Neural cell (in vitro differentiated cells): ENCODE measurements around the gene SEC24D. TPM values are rescaled to one million over a fixed set of nuclear protein-coding genes. Genes with fewer than 3 reads are reported as not detected.

Source experiments
- H2AFZ ChIP-seq: fragments of 200-600, 300-800 bp; sonication (generic), shearing (Covaris generic); 2 replicates; pipeline ENCODE4 v1.6.0; 2014; ENCODE audit warnings: low read depth, mild to moderate bottlenecking, antibody characterized with exemption, low read length, moderate library complexity
- H3F3A ChIP-seq: fragments of 200-600 bp; shearing (Covaris generic); 2 replicates; pipeline ENCODE4 v1.6.1; 2016; ENCODE audit warnings: mild to moderate bottlenecking, moderate library complexity, mixed read lengths, antibody characterized with exemption, low read length; ENCODE audit not compliant: insufficient read depth, poor library complexity, severe bottlenecking
- H3K27ac ChIP-seq: fragments of 200-600, 300-800 bp; sonication (generic), shearing (Covaris generic); 2 replicates; pipeline ENCODE4 v1.5.1; 2014; ENCODE audit warnings: mild to moderate bottlenecking, low read length, moderate library complexity
- H3K27me3 ChIP-seq: fragments of 300-800, 200-600 bp; sonication (generic), shearing (Covaris generic); 2 replicates; pipeline ENCODE4 v1.6.0; 2014; ENCODE audit warnings: mild to moderate bottlenecking, low read depth, low read length, moderate library complexity; ENCODE audit not compliant: insufficient read depth
- H3K36me3 ChIP-seq: fragments of 300-800, 200-600 bp; sonication (generic), shearing (Covaris generic); 2 replicates; pipeline ENCODE4 v1.5.1; 2014; ENCODE audit warnings: mild to moderate bottlenecking, antibody characterized with exemption, low read length, moderate library complexity; ENCODE audit not compliant: insufficient read depth
- H3K4me2 ChIP-seq: fragments of 300-800, 200-600 bp; sonication (generic), shearing (Covaris generic); 2 replicates; pipeline ENCODE4 v1.6.0; 2014; ENCODE audit warnings: mild to moderate bottlenecking, low read length
- H3K4me3 ChIP-seq: fragments of 300-800, 200-600 bp; sonication (generic), shearing (Covaris generic); 2 replicates; pipeline ENCODE4 v1.5.1; 2014; ENCODE audit warnings: mild to moderate bottlenecking, low read length, moderate library complexity
- H3K79me2 ChIP-seq: fragments of 200-600 bp; shearing (Covaris generic); replicated peaks from 2 replicates; pipeline ENCODE4 v1.6.0; 2014; ENCODE audit warnings: mild to moderate bottlenecking, low read length, moderate library complexity; ENCODE audit not compliant: insufficient read depth
- H3K9ac ChIP-seq: fragments of 300-800, 200-600 bp; sonication (generic), shearing (Covaris generic); 2 replicates; pipeline ENCODE4 v1.6.1; 2016; ENCODE audit warnings: mild to moderate bottlenecking, low read length, mixed read lengths
- H3K9me2 ChIP-seq: fragments of 200-600 bp; shearing (Covaris generic); 2 replicates; pipeline ENCODE4 v1.6.1; 2016; ENCODE audit warnings: mild to moderate bottlenecking, low read length, mixed read lengths; ENCODE audit not compliant: insufficient read depth
- H3K9me3 ChIP-seq: fragments of 200-600, 300-800 bp; sonication (generic), shearing (Covaris generic); 2 replicates; pipeline ENCODE4 v1.6.1; 2016; ENCODE audit warnings: mild to moderate bottlenecking, mixed run types, low read length, moderate library complexity, mixed read lengths
- H4K20me1 ChIP-seq: fragments of 200-600 bp; shearing (Covaris generic); 2 replicates; pipeline ENCODE4 v1.6.1; 2016; ENCODE audit warnings: mild to moderate bottlenecking, mixed run types; ENCODE audit not compliant: insufficient read depth
- CTCF ChIP-seq: fragments of 450-650 bp; IDR thresholded peaks from 2 replicates; pipeline ENCODE4 v1.5.1; 2014; ENCODE audit warnings: antibody characterized with exemption, mild to moderate bottlenecking, moderate library complexity; ENCODE audit not compliant: poor library complexity, severe bottlenecking
- EP300 ChIP-seq: fragments of 450-650 bp; conservative IDR thresholded peaks from 2 replicates; pipeline ENCODE4 v1.6.1; 2014; ENCODE audit warnings: antibody characterized with exemption, mild to moderate bottlenecking, moderate library complexity; ENCODE audit not compliant: poor library complexity, severe bottlenecking
- EZH2 ChIP-seq: fragments of 200-600, 300-800 bp; shearing (Covaris generic), sonication (generic); IDR thresholded peaks from 2 replicates; pipeline ENCODE4 v1.6.1; 2014; ENCODE audit warnings: antibody characterized with exemption, low read length, borderline replicate concordance, mild to moderate bottlenecking; ENCODE audit not compliant: insufficient read depth, poor library complexity, severe bottlenecking
- MXI1 ChIP-seq: fragments of 450-650 bp; conservative IDR thresholded peaks from 2 replicates; pipeline ENCODE4 v1.6.1; 2014; ENCODE audit warnings: antibody characterized with exemption, mild to moderate bottlenecking; ENCODE audit not compliant: poor library complexity, severe bottlenecking
- POLR2AphosphoS5 ChIP-seq: IDR thresholded peaks from 2 replicates; pipeline ENCODE4 v1.6.1; 2012
- RAD21 ChIP-seq: fragments of 450-650 bp; conservative IDR thresholded peaks from 2 replicates; pipeline ENCODE4 v1.6.1; 2014; ENCODE audit warnings: antibody characterized with exemption, mild to moderate bottlenecking, moderate library complexity
- REST ChIP-seq: IDR thresholded peaks from 2 replicates; pipeline ENCODE4 v1.6.1; 2012; ENCODE audit warnings: borderline replicate concordance
- TAF1 ChIP-seq: IDR thresholded peaks from 2 replicates; pipeline ENCODE4 v1.6.1; 2012; ENCODE audit warnings: low read depth
- polyA plus RNA-seq: library from polyadenylated mRNA; depleted of rRNA; stranded (reverse); fragments of >200 nt; gene quantifications from 2 replicates; pipeline ENCODE4 v1.2.3, GENCODE V29; 2014

Gene SEC24D
- polyA plus RNA-seq, 1 donor from 2014 or later, result 7.8 TPM

DNA sequence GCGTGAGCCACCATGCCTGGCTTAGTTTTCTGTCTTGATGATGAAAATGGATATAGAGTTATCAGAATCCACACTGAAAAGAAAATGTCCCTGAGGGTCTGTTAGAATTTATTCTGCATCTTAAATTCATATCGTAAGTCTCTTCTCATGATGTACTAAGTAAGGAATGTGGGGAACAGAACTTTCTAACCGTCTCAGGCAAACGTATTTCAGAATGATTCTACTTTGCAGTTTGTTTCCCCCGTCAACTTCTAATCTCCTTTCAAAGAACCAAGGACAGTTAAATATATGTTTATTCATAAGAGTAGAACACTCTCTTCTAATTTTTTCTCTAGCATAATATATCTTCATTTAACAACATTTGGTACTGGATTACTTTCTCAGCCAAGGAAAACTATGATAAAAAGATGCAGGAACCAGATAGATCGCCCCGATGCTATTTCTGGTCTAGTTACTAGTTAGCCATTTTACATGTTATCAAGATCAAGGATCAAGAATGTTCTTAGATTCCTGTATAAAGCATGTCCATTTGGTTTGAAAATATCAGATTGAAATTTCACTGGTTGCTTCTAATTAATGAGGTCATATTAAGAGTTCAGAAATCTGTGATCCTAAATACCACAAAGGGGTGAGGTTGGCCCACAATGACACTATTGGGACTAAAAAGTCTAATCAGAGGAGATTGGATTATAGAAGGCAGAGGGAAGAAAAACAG, 101.3 kb downstream of the SEC24D start:
- Histone ChIP-seq H3K36me3 (no peaks in the 10 kb centered on the region), H2AFZ (no peak overlapping the region), H3K9ac (no peak overlapping the region), H3K9me2 (no peaks in the 10 kb centered on the region), H3K27me3 (no peaks in the 10 kb centered on the region), H3K27ac (no peak overlapping the region), H3F3A (no peaks in the 10 kb centered on the region), H3K4me2 (no peak overlapping the region), H3K79me2 (no peaks in the 10 kb centered on the region), H3K9me3 (no peaks in the 10 kb centered on the region), H3K4me3 (no peak overlapping the region), H4K20me1 (no peaks in the 10 kb centered on the region)
- TF ChIP-seq CTCF (no peak), EZH2 (no peak), REST (no peak), RAD21 (no peak), TAF1 (no peak)

- Histone ChIP-seq H3K27me3 (no peaks in the 10 kb centered on the region), H3K9me3 (no peaks in the 10 kb centered on the region), H3K4me2 (no peak overlapping the region), H3K79me2 (no peaks in the 10 kb centered on the region), H4K20me1 (no peaks in the 10 kb centered on the region), H3K9me2 (no peaks in the 10 kb centered on the region), H3K27ac (no peak overlapping the region), H2AFZ (no peak overlapping the region), H3K36me3 (no peaks in the 10 kb centered on the region), H3K4me3 (no peak overlapping the region), H3K9ac (no peak overlapping the region), H3F3A (no peaks in the 10 kb centered on the region)
- no peak for TF ChIP-seq MXI1
- no peak for TF ChIP-seq EZH2
- no peak for TF ChIP-seq EP300
- no peak for TF ChIP-seq POLR2AphosphoS5
- TF ChIP-seq CTCF, result no peak
Observed at GRCh38 chr4:118732591-118733330, 103.2 kb downstream of the SEC24D start.
